Calu3 (cell line): Measurements from ENCODE around the gene S100A16. TPM values are rescaled to one million over a fixed set of nuclear protein-coding genes. Genes with fewer than 3 reads are reported as not detected.
"Not testable (repeated sequence)": the region's sequence is repeated elsewhere in the genome, so short reads cannot be mapped to it uniquely, and the experiment has no call there.

Experiments
- BruUV-seq: library from RNA; stranded (reverse); fragments of 400-500 nt; replicated peaks from 2 replicates; lab custom pipeline; 2021; lab: Mats Ljungman, UMichigan
- CTCF ChIA-PET: fragments of 300-600 bp; sonication (Branson Sonifier 250); formaldehyde crosslinking; loops from one replicate; lab custom pipeline; 2022; ENCODE audit warnings: antibody characterized with exemption; lab: Charles Lee
- DNase-seq: peaks from one replicate; pipeline ENCODE4 v3.0.0; 2022
- H3K27ac Mint-ChIP-seq: one replicate; pipeline ENCODE4 v1.8.0; 2022; ENCODE audit warnings: mixed read lengths; ENCODE audit not compliant: unreplicated experiment
- H3K27me3 Mint-ChIP-seq: one replicate; pipeline ENCODE4 v1.8.0; 2022; ENCODE audit warnings: mixed read lengths; ENCODE audit not compliant: unreplicated experiment
- H3K36me3 Mint-ChIP-seq: one replicate; pipeline ENCODE4 v1.8.0; 2022; ENCODE audit warnings: mild to moderate bottlenecking, moderate library complexity, mixed read lengths; ENCODE audit not compliant: insufficient read depth, unreplicated experiment
- H3K4me1 Mint-ChIP-seq: one replicate; pipeline ENCODE4 v1.8.0; 2022; ENCODE audit warnings: mild to moderate bottlenecking, low read depth, mixed read lengths; ENCODE audit not compliant: unreplicated experiment
- H3K4me3 Mint-ChIP-seq: one replicate; pipeline ENCODE4 v1.8.0; 2022; ENCODE audit warnings: mild to moderate bottlenecking, low read depth, moderate library complexity, mixed read lengths; ENCODE audit not compliant: unreplicated experiment
- H3K9me3 Mint-ChIP-seq: one replicate; pipeline ENCODE4 v1.8.0; 2022; ENCODE audit warnings: low read depth, mixed read lengths; ENCODE audit not compliant: unreplicated experiment
- intact Hi-C: fragments of 100-400 bp; cut with micrococcal nuclease; formaldehyde crosslinking; loops from one replicate; pipeline ENCODE4 v1.10.0; 2022; ENCODE audit not compliant: unreplicated experiment
- total RNA-seq: library from RNA; stranded (reverse); gene quantifications from 2 replicates; pipeline ENCODE4 v1.2.3, GENCODE V29; 2022
- TF ChIP-seq, protein P1 (sequence below): fragments of 200-600 bp; IDR thresholded peaks from one replicate; pipeline ENCODE4 v1.8.0; 2022; ENCODE audit warnings: antibody characterized with exemption; ENCODE audit not compliant: unreplicated experiment

Gene S100A16
- total RNA-seq, 1 experiment from 2014 or later, result 247 TPM

DNA sequence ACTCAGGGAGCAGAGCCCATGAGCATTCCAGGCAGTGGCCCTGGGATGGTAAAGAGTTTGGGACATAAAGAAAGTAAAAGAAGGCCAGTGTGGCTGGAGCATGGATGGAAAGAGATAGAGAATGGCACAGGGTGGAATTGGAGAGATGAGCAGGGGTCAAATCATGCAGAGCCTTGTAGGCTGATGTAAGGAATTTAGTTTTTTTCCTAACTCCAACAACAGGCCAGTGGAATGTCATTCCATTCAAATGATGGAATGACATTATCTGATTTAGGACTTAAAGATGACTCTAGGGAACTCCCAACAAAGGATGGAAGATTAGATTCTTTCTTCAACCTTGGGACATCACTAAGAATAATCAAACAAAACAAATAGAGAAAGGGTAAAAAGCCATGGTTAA is 34.4 kb downstream of the S100A16 start:
- no peak overlapping the region for H3K4me3 Mint-ChIP-seq
- CTCF ChIA-PET, result interaction anchor here (1.0 to 1.1 kb wide), 2 partner anchors 33 to 62 kb away, joined by 3 read pairs; no protein-coding TSS in a partner anchor
- BruUV-seq, result no TSS peak
- no peaks in the 10 kb centered on the region for H3K27me3 Mint-ChIP-seq
- H3K4me1 Mint-ChIP-seq, result peaks cover 18% of the 10 kb centered on the region
- TF ChIP-seq, protein P1, sequence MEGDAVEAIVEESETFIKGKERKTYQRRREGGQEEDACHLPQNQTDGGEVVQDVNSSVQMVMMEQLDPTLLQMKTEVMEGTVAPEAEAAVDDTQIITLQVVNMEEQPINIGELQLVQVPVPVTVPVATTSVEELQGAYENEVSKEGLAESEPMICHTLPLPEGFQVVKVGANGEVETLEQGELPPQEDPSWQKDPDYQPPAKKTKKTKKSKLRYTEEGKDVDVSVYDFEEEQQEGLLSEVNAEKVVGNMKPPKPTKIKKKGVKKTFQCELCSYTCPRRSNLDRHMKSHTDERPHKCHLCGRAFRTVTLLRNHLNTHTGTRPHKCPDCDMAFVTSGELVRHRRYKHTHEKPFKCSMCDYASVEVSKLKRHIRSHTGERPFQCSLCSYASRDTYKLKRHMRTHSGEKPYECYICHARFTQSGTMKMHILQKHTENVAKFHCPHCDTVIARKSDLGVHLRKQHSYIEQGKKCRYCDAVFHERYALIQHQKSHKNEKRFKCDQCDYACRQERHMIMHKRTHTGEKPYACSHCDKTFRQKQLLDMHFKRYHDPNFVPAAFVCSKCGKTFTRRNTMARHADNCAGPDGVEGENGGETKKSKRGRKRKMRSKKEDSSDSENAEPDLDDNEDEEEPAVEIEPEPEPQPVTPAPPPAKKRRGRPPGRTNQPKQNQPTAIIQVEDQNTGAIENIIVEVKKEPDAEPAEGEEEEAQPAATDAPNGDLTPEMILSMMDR, result no peak
- H3K36me3 Mint-ChIP-seq, result no peaks in the 10 kb centered on the region
- no peaks in the 10 kb centered on the region for H3K9me3 Mint-ChIP-seq
- DNase-seq, result no peak
- H3K27ac Mint-ChIP-seq, result no peak overlapping the region
- intact Hi-C loops, result no loop called here

DNA sequence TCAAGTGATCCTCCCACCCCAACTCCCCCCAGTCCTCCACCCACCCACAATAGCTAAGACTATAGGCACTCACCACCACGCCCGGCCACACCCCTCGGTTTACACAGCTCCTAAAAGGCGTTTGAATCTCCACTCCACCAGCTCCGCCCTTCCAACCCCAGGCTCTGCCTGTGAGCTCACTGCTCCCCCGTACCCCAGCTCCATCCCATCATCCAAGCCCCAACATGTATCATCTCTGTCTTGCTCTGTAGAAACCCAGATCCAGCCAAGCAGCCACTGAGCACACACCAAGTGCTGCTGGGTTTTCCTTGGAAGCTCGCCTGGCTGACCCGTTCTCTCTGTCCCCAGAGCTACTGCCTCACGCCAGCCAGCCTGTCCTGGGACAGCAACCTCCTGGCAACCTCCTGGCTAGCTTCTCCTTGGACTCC is 35.3 kb downstream of the S100A16 start:
- H3K9me3 Mint-ChIP-seq, result no peaks in the 10 kb centered on the region
- no peaks in the 10 kb centered on the region for H3K36me3 Mint-ChIP-seq
- no peak overlapping the region for H3K4me3 Mint-ChIP-seq
- CTCF ChIA-PET, result interaction anchor here (0.6 to 1.2 kb wide), 5 partner anchors 34 to 232 kb away, joined by 3 to 6 read pairs (median 3); partner anchors contain the start of gene S100A13
- intact Hi-C loops, result no loop called here
- no TSS peak for BruUV-seq
- no peak overlapping the region for H3K27ac Mint-ChIP-seq
- no peaks in the 10 kb centered on the region for H3K27me3 Mint-ChIP-seq
- DNase-seq, result no peak
- TF ChIP-seq, protein P1, result no peak
- peaks cover 27% of the 10 kb centered on the region for H3K4me1 Mint-ChIP-seq

DNA sequence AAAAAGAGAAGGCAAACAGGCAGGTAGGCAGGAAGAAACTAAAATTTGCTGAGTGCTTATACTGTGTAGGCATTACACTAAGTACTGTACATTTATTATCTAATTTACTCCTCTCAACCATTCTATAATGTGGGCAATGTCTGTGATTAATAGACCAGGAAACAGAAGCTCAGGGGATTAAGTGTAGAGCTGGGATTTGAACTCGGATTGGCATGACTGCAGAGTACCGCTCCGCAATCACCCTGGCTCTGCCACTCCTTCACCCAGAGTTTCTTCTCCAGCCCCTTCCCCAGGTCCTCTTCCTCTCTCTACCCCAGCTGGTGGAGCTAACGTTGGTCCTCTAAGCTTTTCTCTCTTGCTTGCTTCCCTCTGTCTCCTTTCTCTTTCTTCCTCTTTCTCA is 35.8 kb downstream of the S100A16 start:
- peaks cover 29% of the 10 kb centered on the region for H3K4me1 Mint-ChIP-seq

DNA sequence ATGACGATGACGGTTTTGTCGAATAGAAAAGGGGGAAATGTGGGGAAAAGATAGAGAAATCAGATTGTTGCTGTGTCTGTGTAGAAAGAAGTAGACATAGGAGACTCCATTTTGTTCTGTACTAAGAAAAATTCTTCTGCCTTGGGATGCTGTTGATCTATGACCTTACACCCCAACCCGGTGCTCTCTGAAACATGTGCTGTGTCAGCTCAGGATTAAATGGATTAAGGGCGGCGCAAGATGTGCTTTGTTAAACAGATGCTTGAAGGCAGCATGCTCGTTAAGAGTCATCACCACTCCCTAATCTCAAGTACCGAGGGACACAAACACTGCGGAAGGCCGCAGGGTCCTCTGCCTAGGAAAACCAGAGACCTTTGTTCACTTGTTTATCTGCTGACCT is 37.4 kb downstream of the S100A16 start:
- CTCF ChIA-PET, result interaction anchor here (1.0 kb wide), 1 partner anchor 52 kb away, joined by 3 read pairs; the partner anchor contains the start of gene S100A13
- peaks cover 41% of the 10 kb centered on the region for H3K4me1 Mint-ChIP-seq
- BruUV-seq, intact Hi-C loops, DNase-seq, H3K9me3 Mint-ChIP-seq, H3K4me3 Mint-ChIP-seq, H3K36me3 Mint-ChIP-seq, H3K27me3 Mint-ChIP-seq, H3K27ac Mint-ChIP-seq: not testable (repeated sequence)

More for the DNA sequence above, 35.8 kb downstream of the S100A16 start:
- Mint-ChIP-seq H3K27me3 (no peaks in the 10 kb centered on the region), H3K9me3 (no peaks in the 10 kb centered on the region), H3K36me3 (no peaks in the 10 kb centered on the region), H3K4me3 (no peak overlapping the region), H3K27ac (no peak overlapping the region)
- no TSS peak for BruUV-seq
- no peak for DNase-seq
- intact Hi-C loops, result no loop called here
- TF ChIP-seq, protein P1, result no peak
- CTCF ChIA-PET, result interaction anchor here (0.9 to 1.2 kb wide), 3 partner anchors 50 to 68 kb away, joined by 3 read pairs; partner anchors contain the start of gene S100A13

DNA sequence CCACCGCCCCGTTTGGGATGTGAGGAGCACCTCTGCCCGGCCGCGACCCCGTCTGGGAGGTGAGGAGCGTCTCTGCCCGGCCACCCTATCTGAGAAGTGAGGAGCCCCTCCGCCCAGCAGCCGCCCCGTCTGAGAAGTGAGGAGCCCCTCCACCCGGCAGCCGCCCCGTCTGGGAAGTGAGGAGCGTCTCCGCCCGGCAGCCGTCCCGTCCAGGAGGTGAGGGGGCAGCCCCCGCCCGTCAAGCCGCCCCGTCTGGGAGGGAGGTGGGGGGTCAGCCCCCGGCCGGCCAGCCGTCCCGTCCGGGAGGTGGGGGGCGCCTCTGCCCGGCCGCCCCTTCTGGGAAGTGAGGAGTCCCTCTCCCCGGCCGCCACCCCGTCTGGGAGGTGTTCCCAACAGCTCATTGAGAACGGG is 37.9 kb downstream of the S100A16 start:
- H3K4me1 Mint-ChIP-seq, result peaks cover 45% of the 10 kb centered on the region
- H3K27ac Mint-ChIP-seq, H3K27me3 Mint-ChIP-seq, H3K36me3 Mint-ChIP-seq, intact Hi-C loops, H3K9me3 Mint-ChIP-seq, CTCF ChIA-PET, H3K4me3 Mint-ChIP-seq, BruUV-seq, DNase-seq: not testable (repeated sequence)
